Ovary (tissue), 3 donors: ENCODE measurements around the gene PHKA2.

Source experiments
- CTCF ChIP-seq, 3 donors: fragments of 450-650 bp in 2 of 3; fragments of 200-600 bp in 1 of 3; IDR thresholded peaks; one replicate each; pipeline versions ENCODE4 v1.5.1 to v1.8.0; 2016 to 2022; ENCODE audit warnings: antibody characterized with exemption in 3 of 3, mild to moderate bottlenecking in 1 of 3
- EP300 ChIP-seq: sonication (generic); formaldehyde crosslinking; IDR thresholded peaks from one replicate; pipeline ENCODE4 v1.6.1; 2017; ENCODE audit warnings: antibody characterized with exemption
- POLR2A ChIP-seq: fragments of 450-650 bp; IDR thresholded peaks from one replicate; pipeline ENCODE4 v1.6.1; 2017; ENCODE audit warnings: antibody characterized with exemption, mild to moderate bottlenecking, moderate library complexity
- donor health status: DM: no; HTN: no; CAD: no.

- TF ChIP-seq CTCF (IDR thresholded peaks at IDR 0.05) (no peak), POLR2A (no peak), EP300 (no peak)
Measured at GRCh38 chrX:18973527-18974192, 10.3 kb downstream of the PHKA2 start.
